Measurements from ENCODE around the gene C6orf47. TPM values are rescaled to one million over a fixed set of nuclear protein-coding genes. Genes with fewer than 3 reads are reported as not detected.
"Not testable (repeated sequence)": the region's sequence is repeated elsewhere in the genome, so short reads cannot be mapped to it uniquely, and the experiment has no call there.

Gene C6orf47, protein sequence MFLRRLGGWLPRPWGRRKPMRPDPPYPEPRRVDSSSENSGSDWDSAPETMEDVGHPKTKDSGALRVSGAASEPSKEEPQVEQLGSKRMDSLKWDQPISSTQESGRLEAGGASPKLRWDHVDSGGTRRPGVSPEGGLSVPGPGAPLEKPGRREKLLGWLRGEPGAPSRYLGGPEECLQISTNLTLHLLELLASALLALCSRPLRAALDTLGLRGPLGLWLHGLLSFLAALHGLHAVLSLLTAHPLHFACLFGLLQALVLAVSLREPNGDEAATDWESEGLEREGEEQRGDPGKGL
- total RNA-seq (2014; rRNA removed; shearing (Covaris generic)): 12.4 and 16.2 TPM in 2 replicates

DNA sequence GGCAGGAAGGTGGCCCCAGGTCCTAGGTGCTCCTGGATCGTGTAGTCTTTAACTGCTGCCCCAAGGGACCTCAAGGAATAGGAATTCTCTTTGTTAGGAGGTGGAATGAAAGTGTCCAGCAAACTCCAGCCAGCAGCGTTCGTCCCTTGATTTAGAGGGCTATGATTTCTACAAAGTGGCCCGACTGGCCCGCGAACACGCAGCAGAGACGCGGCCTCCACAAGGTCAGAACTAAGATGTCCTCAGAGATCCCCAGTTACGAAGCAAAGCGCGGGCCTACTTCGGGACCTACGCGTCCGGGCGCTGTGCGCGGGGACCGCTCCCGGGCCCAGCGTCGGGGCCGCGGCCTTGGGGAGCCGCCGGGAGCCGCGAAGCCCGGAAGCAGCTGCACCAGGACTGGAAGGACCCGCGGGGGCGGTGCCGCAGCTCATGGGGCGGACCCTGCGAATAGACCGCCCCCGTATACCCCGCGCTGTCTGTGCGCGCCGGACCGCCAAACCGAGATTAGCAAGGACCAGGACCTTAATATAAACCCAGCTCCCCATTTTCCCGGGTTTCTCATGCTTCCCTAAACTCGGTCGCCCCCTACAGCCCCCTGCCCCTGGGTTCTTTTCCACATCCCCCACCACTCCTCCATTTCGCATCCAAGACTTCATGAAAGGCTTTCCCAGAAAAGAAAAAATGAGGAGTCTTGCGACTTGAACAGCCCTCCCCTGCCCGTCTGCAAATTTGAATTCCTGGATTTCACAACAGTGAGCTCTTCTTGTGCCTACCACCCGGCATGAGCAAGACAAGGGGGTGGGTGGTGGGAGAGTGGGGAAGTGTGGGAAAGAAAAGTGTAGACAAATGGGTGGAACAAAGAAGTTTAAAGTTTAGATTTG is at the start of gene C6orf47:
TSS of gene C6orf47 (minus strand) at position 398 of the 881 bp plus-strand sequence. CDS start 831 bp downstream, outside the sequence.
- in situ Hi-C loops (cut with HindIII; ENCODE audit: low sequenced_read_pairs): no loop called here
- peak; percentile 87 for DNase-seq (ENCODE audit: low spot score)

DNA sequence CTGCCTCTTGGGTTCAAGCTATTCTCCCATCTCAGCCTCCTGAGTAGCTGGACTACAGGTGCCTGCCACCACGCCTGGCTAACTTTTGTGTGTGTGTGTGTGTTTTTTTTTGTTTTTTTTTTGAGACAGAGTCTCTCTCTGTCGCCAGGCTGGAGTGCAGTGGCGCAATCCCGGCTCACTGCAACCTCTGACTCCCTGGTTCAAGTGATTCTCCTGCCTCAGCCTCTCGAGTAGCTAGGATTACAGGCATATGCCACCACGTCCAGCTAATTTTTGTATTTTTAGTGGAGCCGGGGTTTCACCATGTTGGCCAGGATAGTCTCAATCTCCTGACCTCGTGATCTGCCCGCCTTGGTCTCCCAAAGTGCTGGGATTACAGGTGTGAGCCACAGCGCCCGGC is 48.6 kb upstream of the C6orf47 start:
- in situ Hi-C loops (cut with HindIII; ENCODE audit: low sequenced_read_pairs); DNase-seq (ENCODE audit: low spot score): not testable (repeated sequence)

- in situ Hi-C loops (cut with HindIII; ENCODE audit: low sequenced_read_pairs): no loop called here
- DNase-seq (ENCODE audit: low spot score): no peak
Measured at GRCh38 chr6:31708224-31708623, 47.6 kb upstream of the C6orf47 start.

DNA sequence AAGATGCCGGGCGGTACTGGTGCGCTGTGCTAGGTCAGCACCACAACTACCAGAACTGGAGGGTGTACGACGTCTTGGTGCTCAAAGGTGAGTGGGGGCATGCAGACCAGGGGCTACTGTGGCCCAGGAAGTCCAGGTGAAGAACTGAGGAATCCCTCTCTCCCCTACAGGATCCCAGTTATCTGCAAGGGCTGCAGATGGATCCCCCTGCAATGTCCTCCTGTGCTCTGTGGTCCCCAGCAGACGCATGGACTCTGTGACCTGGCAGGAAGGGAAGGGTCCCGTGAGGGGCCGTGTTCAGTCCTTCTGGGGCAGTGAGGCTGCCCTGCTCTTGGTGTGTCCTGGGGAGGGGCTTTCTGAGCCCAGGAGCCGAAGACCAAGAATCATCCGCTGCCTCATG is 47.1 kb upstream of the C6orf47 start:
- in situ Hi-C loops (cut with HindIII; ENCODE audit: low sequenced_read_pairs): no loop called here
- no peak for DNase-seq (ENCODE audit: low spot score)

GRCh38 chr6:31706599-31706998 is 46.0 kb upstream of the C6orf47 start, which contains the start of gene LY6G6F:
Gene LY6G6F, plus strand, starts transcription at chr6:31706866. Its CDS starts 41 bp downstream, at chr6:31706907.
- DNase-seq (ENCODE audit: low spot score): no peak
- in situ Hi-C loops (cut with HindIII; ENCODE audit: low sequenced_read_pairs): no loop called here

DNA sequence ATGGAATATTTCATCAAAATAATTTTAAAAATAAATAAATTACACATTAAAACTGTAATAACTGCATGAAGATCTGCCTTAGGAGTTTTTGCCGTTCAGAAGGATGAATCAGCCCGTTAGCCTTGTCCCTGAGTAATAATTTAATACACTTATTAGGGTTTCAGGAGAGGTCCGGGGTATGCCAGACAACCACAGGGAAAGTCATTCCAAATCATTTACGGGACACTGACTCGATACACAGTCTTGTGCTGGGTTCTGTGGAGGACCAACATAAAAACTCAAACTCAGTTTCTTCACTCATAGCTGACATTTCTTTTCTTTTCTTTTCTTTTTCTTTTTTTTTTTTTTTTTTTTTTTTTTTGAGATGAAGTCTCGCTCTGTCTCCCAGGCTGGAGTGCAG is 45.4 kb upstream of the C6orf47 start:
- DNase-seq (ENCODE audit: low spot score): no peak
- in situ Hi-C loops (cut with HindIII; ENCODE audit: low sequenced_read_pairs): no loop called here

DNA sequence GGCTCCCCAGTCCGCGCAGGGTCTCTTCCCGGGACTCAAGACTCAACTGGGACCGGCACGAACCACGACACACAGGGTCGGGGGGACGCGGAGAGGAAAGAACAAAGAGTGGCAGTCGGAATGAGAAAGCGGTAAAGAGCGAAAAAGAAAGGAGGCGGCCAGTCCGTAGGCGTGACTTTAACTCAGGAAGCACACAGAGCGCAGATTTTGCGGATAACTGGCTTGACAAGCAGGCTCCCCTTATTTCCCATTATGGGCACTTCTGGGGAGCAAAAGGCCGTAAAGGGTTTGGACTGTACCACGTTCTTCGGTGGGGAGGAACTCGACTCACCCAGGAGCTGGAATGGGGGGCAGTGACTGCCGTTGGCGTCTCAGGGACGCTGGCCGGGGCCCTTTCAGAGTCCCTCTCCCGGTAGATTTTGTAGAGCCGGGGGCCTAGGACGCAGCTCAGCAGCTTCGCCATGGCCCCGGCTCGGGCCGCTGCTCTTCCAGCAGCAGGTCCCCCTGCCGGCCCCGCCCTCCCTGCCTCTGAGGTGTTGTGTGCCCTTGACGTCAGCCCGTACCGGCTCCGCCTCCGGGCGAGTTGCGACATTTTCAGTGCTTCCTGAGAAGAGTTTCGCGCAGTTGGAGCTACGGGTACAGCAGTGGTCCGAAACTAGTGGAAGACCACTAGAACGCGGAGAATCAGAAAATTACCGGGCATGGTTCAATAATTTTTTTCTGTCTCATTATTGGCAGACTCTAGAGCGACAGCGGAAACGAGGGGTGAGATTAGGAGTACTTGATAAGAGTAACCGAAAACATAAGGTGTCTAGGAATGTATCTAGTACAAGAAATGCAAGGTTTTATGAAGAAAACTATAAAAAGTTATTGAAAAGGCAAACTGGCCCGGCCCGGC is 42.5 kb upstream of the C6orf47 start, which contains the start of gene ABHD16A:
TSS of gene ABHD16A (minus strand) at position 506 of the 898 bp plus-strand sequence. CDS start at position 463, 43 bp downstream.
- DNase-seq (ENCODE audit: low spot score): peak; percentile 99
- in situ Hi-C loops (cut with HindIII; ENCODE audit: low sequenced_read_pairs): no loop called here

- DNase-seq (ENCODE audit: low spot score): no peak
Measured at GRCh38 chr6:31702405-31702818, 41.8 kb upstream of the C6orf47 start.

DNA sequence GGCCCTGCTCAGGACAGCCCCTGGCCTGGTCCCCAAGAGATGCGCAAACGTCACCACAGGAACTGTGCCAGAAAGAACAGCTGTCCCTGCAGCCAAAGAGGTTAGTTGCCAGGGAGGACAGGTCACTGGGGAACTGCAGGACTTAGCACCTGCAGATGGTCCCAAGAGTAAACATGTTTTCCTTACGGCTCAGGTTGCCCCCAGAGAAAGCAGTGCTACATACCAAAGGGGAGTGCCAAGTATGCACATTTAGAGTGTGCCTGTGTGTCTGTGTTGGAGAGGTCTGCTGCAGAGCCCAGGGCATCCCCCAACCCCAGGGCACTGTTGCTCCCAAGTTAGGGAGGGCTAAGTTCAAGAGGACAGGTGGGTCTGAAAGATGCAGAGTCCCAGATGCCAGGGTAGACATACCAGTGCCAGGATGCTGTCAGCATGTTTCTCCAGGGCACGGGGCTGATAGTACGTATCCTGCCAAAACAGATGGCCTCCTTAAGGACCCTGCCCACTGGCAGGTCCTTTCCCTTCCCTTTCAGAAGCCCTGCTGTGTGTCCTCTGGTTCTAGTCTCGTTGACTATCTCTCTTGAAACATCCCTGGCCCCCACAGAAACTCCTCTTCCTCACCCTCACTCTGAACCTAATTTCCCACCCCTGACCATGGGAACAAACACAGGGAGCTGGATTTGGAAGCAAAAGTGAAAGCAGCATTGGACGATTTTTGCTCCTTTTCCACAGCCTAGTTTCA is 41.3 kb upstream of the C6orf47 start:
- DNase-seq (ENCODE audit: low spot score): peak; percentile 19
- in situ Hi-C loops (cut with HindIII; ENCODE audit: low sequenced_read_pairs): no loop called here

More at GRCh38 chr6:31702405-31702818, 41.8 kb upstream of the C6orf47 start:
- in situ Hi-C loops (cut with HindIII; ENCODE audit: low sequenced_read_pairs): no loop called here

DNA sequence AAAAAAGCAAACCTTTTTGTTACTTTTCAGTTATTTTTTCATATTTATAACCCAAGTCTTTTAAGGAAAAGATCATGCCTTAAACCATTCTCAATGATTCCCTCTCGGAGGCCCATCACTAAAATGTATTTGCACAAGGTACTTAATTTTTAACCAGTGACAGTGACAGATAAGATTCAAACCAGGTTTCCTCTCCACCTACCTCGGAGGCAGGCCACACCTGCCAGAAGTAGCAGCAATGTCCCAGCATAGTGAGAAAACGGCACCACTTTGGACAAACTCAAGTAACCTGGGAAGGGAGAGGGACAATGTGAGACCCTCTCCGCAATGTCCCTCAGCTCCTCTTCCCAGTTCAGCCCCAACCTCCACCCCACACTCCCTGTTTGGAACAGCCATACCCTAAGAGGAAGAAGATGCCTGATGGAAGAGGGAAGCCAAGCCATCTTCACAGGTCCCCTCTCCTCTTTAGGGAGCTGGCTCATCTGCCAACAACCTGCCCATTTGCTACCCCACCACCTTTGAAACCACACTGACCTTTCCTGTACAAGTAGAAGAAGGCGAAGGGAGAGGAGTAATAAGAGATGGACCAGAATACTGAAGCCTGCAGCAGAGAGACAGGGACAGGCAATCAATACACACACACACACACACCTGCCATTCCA is 40.3 kb upstream of the C6orf47 start:
- in situ Hi-C loops (cut with HindIII; ENCODE audit: low sequenced_read_pairs): no loop called here

GRCh38 chr6:31697555-31697954 is 37.0 kb upstream of the C6orf47 start:
- DNase-seq (ENCODE audit: low spot score): no peak
- in situ Hi-C loops (cut with HindIII; ENCODE audit: low sequenced_read_pairs): no loop called here

More for the DNA sequence above, 40.3 kb upstream of the C6orf47 start:
- DNase-seq (ENCODE audit: low spot score): no peak

DNA sequence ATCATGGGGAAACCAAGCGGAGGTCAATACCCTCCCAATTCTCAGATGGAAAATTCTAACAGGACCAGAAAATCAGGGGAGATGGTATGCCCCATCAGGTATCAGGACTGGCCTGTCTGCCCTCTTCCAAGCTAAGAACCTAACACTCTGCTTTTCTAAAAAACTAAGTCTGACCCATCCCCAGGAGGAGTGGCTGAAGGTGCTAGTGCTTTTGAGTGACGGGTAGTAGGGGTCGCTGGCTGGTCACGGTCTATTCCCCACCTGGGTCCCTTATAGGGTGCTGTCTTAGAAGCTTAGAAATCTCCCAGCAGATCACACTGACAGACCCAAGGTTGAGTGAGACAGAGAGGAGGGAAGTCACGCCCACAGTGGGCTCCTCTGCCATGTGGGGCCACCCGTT is 33.0 kb upstream of the C6orf47 start:
- DNase-seq (ENCODE audit: low spot score): no peak
- in situ Hi-C loops (cut with HindIII; ENCODE audit: low sequenced_read_pairs): no loop called here

DNA sequence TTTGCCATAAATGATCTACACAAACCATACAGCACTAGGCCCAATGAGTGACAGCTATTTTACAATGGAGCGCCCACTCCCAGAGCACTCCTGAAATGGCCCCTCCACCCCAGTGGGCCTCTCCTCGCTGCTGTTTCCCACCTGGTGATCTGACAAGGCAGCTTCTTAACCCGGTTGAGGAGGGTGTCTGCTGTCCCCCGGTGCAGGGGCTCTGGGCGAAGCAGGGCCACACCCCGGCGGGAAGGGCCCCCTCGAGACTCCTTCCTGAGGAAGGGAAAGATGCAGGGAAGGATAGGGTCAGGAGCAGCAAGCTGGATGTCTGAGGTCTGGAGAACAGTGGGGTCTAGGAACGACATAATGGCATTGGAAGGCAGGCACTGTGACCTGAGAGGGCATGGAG is 32.3 kb upstream of the C6orf47 start:
- in situ Hi-C loops (cut with HindIII; ENCODE audit: low sequenced_read_pairs): no loop called here
- no peak for DNase-seq (ENCODE audit: low spot score)

DNA sequence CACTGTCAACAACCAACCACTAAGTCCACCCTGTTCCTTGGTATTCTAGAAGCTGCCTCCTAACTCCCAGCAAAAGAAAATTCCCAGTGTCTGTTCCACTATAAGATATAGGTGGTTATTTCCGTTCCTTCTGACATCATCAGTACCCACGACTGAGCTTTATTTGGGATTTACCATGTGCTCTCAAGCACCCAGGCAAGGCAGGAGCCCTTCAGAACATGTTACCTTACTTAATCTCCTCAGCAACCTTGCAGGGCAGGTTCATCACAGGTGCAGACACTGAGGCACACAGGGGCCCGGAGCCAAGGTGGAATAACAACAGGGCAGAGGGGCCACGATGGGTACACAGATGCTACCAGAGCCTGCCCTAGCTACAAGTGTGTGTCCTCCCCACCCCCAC is 31.8 kb upstream of the C6orf47 start:
- in situ Hi-C loops (cut with HindIII; ENCODE audit: low sequenced_read_pairs): no loop called here
- DNase-seq (ENCODE audit: low spot score): no peak

- in situ Hi-C loops (cut with HindIII; ENCODE audit: low sequenced_read_pairs): no loop called here
- DNase-seq (ENCODE audit: low spot score): no peak
Measured at GRCh38 chr6:31691564-31692108, 31.1 kb upstream of the C6orf47 start.

- no peak for DNase-seq (ENCODE audit: low spot score)
- in situ Hi-C loops (cut with HindIII; ENCODE audit: low sequenced_read_pairs): no loop called here
Measured at GRCh38 chr6:31691078-31691463, 30.5 kb upstream of the C6orf47 start.

DNA sequence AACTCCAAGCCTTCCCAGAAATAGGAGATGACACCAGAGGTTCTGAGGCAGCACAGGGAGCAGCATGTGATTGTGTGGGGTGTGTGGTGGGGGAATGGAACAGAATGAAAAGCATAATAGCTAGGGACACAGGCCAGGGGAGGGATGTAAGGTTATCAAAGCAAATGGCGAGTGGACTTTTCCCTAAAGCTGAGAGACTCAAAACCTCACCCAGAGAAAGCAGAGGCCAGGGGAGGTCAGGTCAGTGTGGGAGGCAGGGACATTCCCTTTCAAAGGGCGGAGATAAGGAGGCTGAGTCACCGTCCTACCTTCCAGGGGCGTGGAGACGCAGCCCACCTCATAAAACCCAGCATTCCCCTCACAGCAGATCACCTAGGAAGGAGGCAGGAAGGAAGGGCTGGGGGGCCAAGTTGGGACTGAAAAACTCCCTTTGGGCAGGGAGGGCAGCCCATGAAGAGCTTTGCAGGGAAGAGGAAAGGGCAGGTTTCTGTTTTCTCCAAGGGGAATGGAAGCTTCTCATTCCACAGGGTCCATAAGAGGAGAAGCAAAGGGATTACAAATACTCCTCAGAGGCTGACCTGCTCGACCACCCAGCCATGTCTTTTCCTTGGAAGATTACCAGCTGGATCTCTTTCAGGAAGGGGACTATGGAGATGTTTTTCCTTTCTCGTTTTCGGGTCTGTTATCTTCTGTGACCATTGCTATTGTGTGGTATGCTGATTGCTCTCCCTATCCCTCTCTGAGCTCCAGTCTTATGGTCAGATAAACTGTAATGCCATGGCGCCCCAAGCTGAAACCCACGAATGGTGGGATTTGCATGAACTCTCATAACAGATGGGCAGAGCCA is 29.9 kb upstream of the C6orf47 start:
- in situ Hi-C loops (cut with HindIII; ENCODE audit: low sequenced_read_pairs): no loop called here
- no peak for DNase-seq (ENCODE audit: low spot score)

Data from G401 (cell line).